Mucosa of descending colon (tissue), 3 donors: Measurements from ENCODE around the gene CD14. TPM values are rescaled to one million over a fixed set of nuclear protein-coding genes. Genes with fewer than 3 reads are reported as not detected.
A peak's percentile ranks its signal among the peaks of the same experiment; 100 is the strongest.
"Not testable (repeated sequence)": the region's sequence is repeated elsewhere in the genome, so short reads cannot be mapped to it uniquely, and the experiment has no call there.

Source experiments
- ATAC-seq: fragments of 200-7000 bp; cut with Tn5 transposase; one replicate; pipeline ENCODE4 v1.9.1; 2020; ENCODE audit warnings: mild to moderate bottlenecking, moderate library complexity
- DNase-seq, 3 donors: peaks; one replicate each; pipeline ENCODE4 v3.0.0-alpha.2; 2020
- H3K36me3 ChIP-seq: fragments of 200-600 bp; one replicate; pipeline ENCODE4 v1.8.0; 2021; ENCODE audit warnings: low read depth, mild to moderate bottlenecking
- H3K4me1 ChIP-seq: fragments of 200-600 bp; one replicate; pipeline ENCODE4 v1.8.0; 2021; ENCODE audit warnings: low read depth, mild to moderate bottlenecking
- H3K4me3 ChIP-seq: fragments of 200-600 bp; one replicate; pipeline ENCODE4 v1.8.0; 2021; ENCODE audit warnings: mild to moderate bottlenecking
- H3K9me3 ChIP-seq: fragments of 200-600 bp; one replicate; pipeline ENCODE4 v1.8.0; 2021; ENCODE audit warnings: mild to moderate bottlenecking
- CTCF ChIP-seq: fragments of 200-600 bp; IDR thresholded peaks from one replicate; pipeline ENCODE4 v1.8.0; 2022; ENCODE audit warnings: antibody characterized with exemption, mild to moderate bottlenecking
- intact Hi-C, 2 donors: fragments of 100-400 bp; cut with DNase I in 1 of 2; cut with micrococcal nuclease in 1 of 2; formaldehyde crosslinking; loops; one replicate each; pipeline versions ENCODE4 v1.11.0 to v1.11.1; 2022; cut with DNase I, micrococcal nuclease
- total RNA-seq, 3 donors: library from RNA; stranded (reverse); fragmentation: NEBNext Ultra II Directional in 2 of 3; extraction: Animal tissue kit (Norgen Biotek cat#: 25700) in 2 of 3; gene quantifications; one replicate each; pipeline versions ENCODE4 v1.2.1 to v1.2.4, GENCODE V29; 2021 to 2023
- donor health status: DM: no; HTN: no; CAD: no; lungs with moderate emphysema.
- donor health status: DM: no; HTN: no; CAD: no.
- donor health status: DM: no; HTN: yes; CAD: no.

CD14 gene
- total RNA-seq, 3 donors from 2014 or later: 35.8 to 92.8 (median 90.9) TPM

GRCh38 chr5:140673187-140673976, 40.4 kb upstream of the CD14 start, which contains the start of gene DND1:
Gene DND1, minus strand, starts transcription at chr5:140673576. Its CDS starts 34 bp downstream, at chr5:140673542.
- Histone ChIP-seq H3K9me3 (no peaks in the 10 kb centered on the region), H3K4me3 (no peak within 1 kb of the TSS), H3K36me3 (no peaks in the 10 kb centered on the region), H3K4me1 (peaks cover 9% of the 10 kb centered on the region)
- no peak for ATAC-seq
- TF ChIP-seq CTCF: no peak
- DNase-seq: no peak
- intact Hi-C loops: no loop called here

GRCh38 chr5:140672455-140673186, 39.6 kb upstream of the CD14 start:
- TF ChIP-seq CTCF: no peak
- intact Hi-C loops: no loop called here
- ATAC-seq (peak; percentile 10), DNase-seq (peak in 2 of 3 donors; percentile 57 to 67)
- Histone ChIP-seq H3K4me1 (peaks cover 9% of the 10 kb centered on the region), H3K36me3 (no peaks in the 10 kb centered on the region), H3K4me3 (no peak overlapping the region), H3K9me3 (no peaks in the 10 kb centered on the region)

GRCh38 chr5:140671472-140672125, 38.6 kb upstream of the CD14 start:
- intact Hi-C loops: no loop called here
- DNase-seq: no peak
- no peaks in the 10 kb centered on the region for H3K9me3 ChIP-seq
- peaks cover 11% of the 10 kb centered on the region for H3K4me1 ChIP-seq
- ATAC-seq: peak; percentile 81
- H3K36me3 ChIP-seq: no peaks in the 10 kb centered on the region
- TF ChIP-seq CTCF: no peak
- H3K4me3 ChIP-seq: no peak overlapping the region

- H3K4me1 ChIP-seq: peaks cover 17% of the 10 kb centered on the region
- intact Hi-C loops, DNase-seq, H3K36me3 ChIP-seq, H3K9me3 ChIP-seq, H3K4me3 ChIP-seq: not testable (repeated sequence)
- ATAC-seq: peak; percentile 2
These were observed 38.1 kb upstream of the CD14 start for GRCh38 chr5:140671035-140671434.

- DNase-seq: peak; percentile 98 to 99 (median 99)
- no peak for TF ChIP-seq CTCF
- intact Hi-C loops: no loop called here
- ATAC-seq: peak; percentile 98
- Histone ChIP-seq H3K4me1 (peaks cover 19% of the 10 kb centered on the region), H3K36me3 (no peaks in the 10 kb centered on the region), H3K4me3 (peak within 1 kb of the TSS; percentile 88), H3K9me3 (no peaks in the 10 kb centered on the region)
These were observed 31.6 kb upstream of the CD14 start, which contains the start of gene WDR55 for GRCh38 chr5:140664359-140665119. Gene WDR55, plus strand, starts transcription at chr5:140664904. Its CDS starts 9 bp downstream, at chr5:140664913.
